GM12872 (cell line): ENCODE results near the gene MAFG.

Experiments
- CTCF ChIP-seq: IDR thresholded peaks from 3 replicates; pipeline ENCODE4 v1.5.1; 2011; ENCODE audit warnings: low read depth, mild to moderate bottlenecking, low read length, moderate library complexity; ENCODE audit not compliant: insufficient read depth

MAFG gene

GRCh38 chr17:81947189-81947588, 19.7 kb upstream of the MAFG start, which contains the start of gene MYADML2:
TSS of gene MYADML2 (minus strand) at chr17:81947233. CDS start at chr17:81941741, 5,492 bp downstream.
- TF ChIP-seq CTCF = no peak

- TF ChIP-seq CTCF = no peak
Measured at GRCh38 chr17:81944858-81945257, 17.3 kb upstream of the MAFG start.

GRCh38 chr17:81942167-81942553, 14.6 kb upstream of the MAFG start:
- no peak for TF ChIP-seq CTCF

GRCh38 chr17:81941484-81942166, 14.1 kb upstream of the MAFG start:
- no peak for TF ChIP-seq CTCF

- TF ChIP-seq CTCF = no peak
Measured at GRCh38 chr17:81940538-81941483, 13.3 kb upstream of the MAFG start.

GRCh38 chr17:81939881-81940385, 12.4 kb upstream of the MAFG start:
- no peak for TF ChIP-seq CTCF

- TF ChIP-seq CTCF = no peak
Measured at GRCh38 chr17:81939218-81939617, 11.7 kb upstream of the MAFG start.
